OCI-LY7 (cell line): ENCODE data around the gene ERC1. TPM values are rescaled to one million over a fixed set of nuclear protein-coding genes. Genes with fewer than 3 reads are reported as not detected.

Experiments
- BruUV-seq: library from RNA; stranded (reverse); fragments of 400-500 nt; replicated peaks from 2 replicates; lab custom pipeline; 2021; lab: Mats Ljungman, UMichigan
- CTCF ChIA-PET: fragments of 300-600 bp; sonication (Branson Sonifier 250); formaldehyde crosslinking; loops from one replicate; lab custom pipeline; 2022; ENCODE audit warnings: antibody characterized with exemption; ENCODE audit not compliant: unreplicated experiment; lab: Charles Lee
- POLR2A ChIA-PET: fragments of 300-600 bp; sonication (Branson Sonifier 250); formaldehyde crosslinking; loops from one replicate; lab custom pipeline; 2022; ENCODE audit warnings: antibody characterized with exemption; lab: Charles Lee
- DNase-seq: peaks from one replicate; pipeline ENCODE4 v3.0.0-alpha.2; 2015; ENCODE audit warnings: low spot score
- H2AFZ ChIP-seq: fragments of 200-600 bp; sonication (generic), shearing (Covaris generic); 2 replicates; pipeline ENCODE4 v1.6.1; 2014; ENCODE audit warnings: mild to moderate bottlenecking, antibody characterized with exemption, low read length, moderate library complexity
- H3K27ac ChIP-seq: fragments of 200-600 bp; sonication (generic); 2 replicates; pipeline ENCODE4 v1.5.1; 2014; ENCODE audit warnings: mixed run types, low read depth, mild to moderate bottlenecking, moderate library complexity, low read length, inconsistent platforms; ENCODE audit not compliant: poor library complexity, severe bottlenecking
- H3K36me3 ChIP-seq: fragments of 200-600 bp; sonication (generic); 2 replicates; pipeline ENCODE4 v1.6.1; 2014; ENCODE audit warnings: mild to moderate bottlenecking, antibody characterized with exemption, low read length, moderate library complexity, mixed read lengths; ENCODE audit not compliant: insufficient read depth
- H3K4me1 ChIP-seq: fragments of 200-600 bp; sonication (generic); 2 replicates; pipeline ENCODE4 v1.5.1; 2014; ENCODE audit warnings: mild to moderate bottlenecking, low read length; ENCODE audit not compliant: insufficient read depth, poor library complexity, severe bottlenecking
- H3K4me2 ChIP-seq: fragments of 200-600 bp; sonication (generic); 2 replicates; pipeline ENCODE4 v1.6.1; 2014; ENCODE audit warnings: mild to moderate bottlenecking, low read length
- H3K4me3 ChIP-seq: fragments of 200-600 bp; sonication (generic); 2 replicates; pipeline ENCODE4 v1.5.1; 2014; ENCODE audit warnings: mild to moderate bottlenecking, low read depth, low read length; ENCODE audit not compliant: poor library complexity, severe bottlenecking
- H3K79me2 ChIP-seq: fragments of 200-600 bp; sonication (generic); 2 replicates; pipeline ENCODE4 v1.6.1; 2016; ENCODE audit warnings: low read depth, mild to moderate bottlenecking, low read length, moderate library complexity, mixed read lengths; ENCODE audit not compliant: insufficient read depth
- H3K9me2 ChIP-seq: fragments of 200-600 bp; sonication (generic); 2 replicates; pipeline ENCODE4 v1.6.1; 2016; ENCODE audit warnings: mild to moderate bottlenecking, low read length, mixed read lengths; ENCODE audit not compliant: insufficient read depth
- H3K9me3 ChIP-seq: fragments of 200-600 bp; sonication (generic); 2 replicates; pipeline ENCODE4 v1.6.1; 2014; ENCODE audit warnings: mild to moderate bottlenecking, mixed run types, low read length, mixed read lengths
- H4K20me1 ChIP-seq: fragments of 200-600 bp; sonication (generic); 2 replicates; pipeline ENCODE4 v1.6.1; 2014; ENCODE audit warnings: mild to moderate bottlenecking, antibody characterized with exemption, low read length, moderate library complexity, mixed read lengths; ENCODE audit not compliant: insufficient read depth
- CTCF ChIP-seq: fragments of 200-600 bp; sonication (generic); conservative IDR thresholded peaks from 2 replicates; pipeline ENCODE4 v1.5.1; 2014; ENCODE audit warnings: mild to moderate bottlenecking, antibody characterized with exemption, low read length, moderate library complexity, mixed read lengths
- EZH2phosphoT487 ChIP-seq: fragments of 200-600 bp; sonication (generic); IDR thresholded peaks from 2 replicates; pipeline ENCODE4 v1.6.1; 2018; ENCODE audit warnings: low read depth, borderline replicate concordance, mild to moderate bottlenecking, mixed run types, antibody characterized with exemption, low read length, moderate library complexity, mixed read lengths
- intact Hi-C: fragments of 100-400 bp; cut with micrococcal nuclease; formaldehyde crosslinking; loops from one replicate; pipeline ENCODE4 v1.10.0; 2022; ENCODE audit not compliant: unreplicated experiment
- total RNA-seq, 2 experiments: library from RNA; depleted of rRNA in 1 of 2; stranded (reverse); fragments of >200 nt in 1 of 2; shearing (Covaris generic) in 1 of 2; gene quantifications; 2 replicates each; pipeline ENCODE4 v1.2.3, GENCODE V29; 2014 to 2022

The ERC1 gene
- total RNA-seq, 2 experiments from 2014 or later, result 26.9 to 86.9 TPM

- no peak overlapping the region for H3K27ac ChIP-seq
- H3K9me2 ChIP-seq, result no peaks in the 10 kb centered on the region
- POLR2A ChIA-PET, result interaction anchor here (0.9 to 1.3 kb wide), 2 partner anchors 9 to 14 kb away, joined by 3 read pairs; no protein-coding TSS in a partner anchor
- peaks cover 17% of the 10 kb centered on the region for H3K36me3 ChIP-seq
- no peak overlapping the region for H2AFZ ChIP-seq
- no peak overlapping the region for H3K4me3 ChIP-seq
- H3K79me2 ChIP-seq, result no peaks in the 10 kb centered on the region
- H3K9me3 ChIP-seq, result peaks cover 6% of the 10 kb centered on the region; the same call in 1 of the 2 replicates
- CTCF ChIA-PET, result no interaction called here
- no peaks in the 10 kb centered on the region for H4K20me1 ChIP-seq
- TF ChIP-seq EZH2phosphoT487, result no peak
- TF ChIP-seq CTCF, result no peak
- intact Hi-C loops, result no loop called here
- H3K4me2 ChIP-seq, result no peak overlapping the region
- DNase-seq, result no peak
- no peaks in the 10 kb centered on the region for H3K4me1 ChIP-seq
- BruUV-seq, result no TSS peak
These were observed 430.2 kb downstream of the ERC1 start for GRCh38 chr12:1421091-1421846.

- Histone ChIP-seq H2AFZ (no peak overlapping the region), H3K36me3 (peaks cover 17% of the 10 kb centered on the region), H3K4me3 (no peak overlapping the region), H3K9me3 (peaks cover 6% of the 10 kb centered on the region; the same call in 1 of the 2 replicates), H3K27ac (no peak overlapping the region), H3K9me2 (no peaks in the 10 kb centered on the region), H3K4me1 (no peaks in the 10 kb centered on the region), H3K4me2 (no peak overlapping the region), H4K20me1 (no peaks in the 10 kb centered on the region), H3K79me2 (no peaks in the 10 kb centered on the region)
- ChIA-PET POLR2A (interaction anchor here (0.6 to 1.8 kb wide), 3 partner anchors 10 to 272 kb away, joined by 3 to 5 read pairs (median 4); no protein-coding TSS in a partner anchor), CTCF (no interaction called here)
- no peak for TF ChIP-seq CTCF
- no peak for TF ChIP-seq EZH2phosphoT487
- intact Hi-C loops, result no loop called here
- no peak for DNase-seq
- no TSS peak for BruUV-seq
These were observed 431.7 kb downstream of the ERC1 start for GRCh38 chr12:1422604-1423315.
